ENCODE results near the gene PKMYT1.

GRCh38 chr16:3012246-3012645, 32.0 kb upstream of the PKMYT1 start:
- TF ChIP-seq CTCF (IDR thresholded peaks at IDR 0.05; ENCODE audit: insufficient read depth, low read length) (no peak), POLR2AphosphoS5 (IDR thresholded peaks at IDR 0.05; ENCODE audit: low read depth) (no peak), SPI1 (IDR thresholded peaks at IDR 0.05; ENCODE audit: borderline replicate concordance, low read depth) (no peak), REST (IDR thresholded peaks at IDR 0.05; ENCODE audit: insufficient replicate concordance, low read depth) (no peak)

Measured in HL-60 (cell line).